ENCODE measurements around the gene TRIM44.
"Not testable (repeated sequence)": the region's sequence is repeated elsewhere in the genome, so short reads cannot be mapped to it uniquely, and the experiment has no call there.

Gene TRIM44

GRCh38 chr11:35825386-35825785 lies 162.8 kb downstream of the TRIM44 start:
- DNase-seq, result no peak

GRCh38 chr11:35826006-35826405 lies 163.4 kb downstream of the TRIM44 start:
- no peak for DNase-seq

- DNase-seq, result no peak
Observed at GRCh38 chr11:35826949-35827348, 164.4 kb downstream of the TRIM44 start.

GRCh38 chr11:35836205-35836604 lies 173.6 kb downstream of the TRIM44 start:
- DNase-seq, result no peak

GRCh38 chr11:35838071-35838470 lies 175.5 kb downstream of the TRIM44 start:
- DNase-seq, result no peak

- DNase-seq, result not testable (repeated sequence)
Observed at GRCh38 chr11:35838697-35839367, 176.3 kb downstream of the TRIM44 start.

GRCh38 chr11:35839368-35840161 lies 177.0 kb downstream of the TRIM44 start:
- no peak for DNase-seq

GRCh38 chr11:35841733-35842132 lies 179.2 kb downstream of the TRIM44 start:
- no peak for DNase-seq

- DNase-seq, result no peak
Observed at GRCh38 chr11:35842958-35843357, 180.4 kb downstream of the TRIM44 start.

- no peak for DNase-seq
Observed at GRCh38 chr11:35844579-35844978, 182.0 kb downstream of the TRIM44 start.

- DNase-seq, result peak in 1 of 5 experiments; percentile 8
Observed at GRCh38 chr11:35845860-35846259, 183.3 kb downstream of the TRIM44 start.

GRCh38 chr11:35846874-35847273 lies 184.3 kb downstream of the TRIM44 start:
- no peak for DNase-seq

- DNase-seq, result no peak
Observed at GRCh38 chr11:35847473-35847872, 184.9 kb downstream of the TRIM44 start.

- DNase-seq, result no peak
Observed at GRCh38 chr11:35848616-35849015, 186.0 kb downstream of the TRIM44 start.

GRCh38 chr11:35850191-35850590 lies 187.6 kb downstream of the TRIM44 start:
- no peak for DNase-seq

- no peak for DNase-seq
Observed at GRCh38 chr11:35851342-35851741, 188.8 kb downstream of the TRIM44 start.

- DNase-seq, result no peak
Observed at GRCh38 chr11:35852056-35852455, 189.5 kb downstream of the TRIM44 start.

GRCh38 chr11:35853971-35854370 lies 191.4 kb downstream of the TRIM44 start:
- no peak for DNase-seq

GRCh38 chr11:35855671-35856070 lies 193.1 kb downstream of the TRIM44 start:
- no peak for DNase-seq

- no peak for DNase-seq
Observed at GRCh38 chr11:35856259-35856658, 193.7 kb downstream of the TRIM44 start.

GRCh38 chr11:35856756-35857155 lies 194.2 kb downstream of the TRIM44 start:
- DNase-seq, result no peak

GRCh38 chr11:35857922-35858321 lies 195.3 kb downstream of the TRIM44 start:
- DNase-seq, result no peak

GRCh38 chr11:35859301-35859700 lies 196.7 kb downstream of the TRIM44 start:
- DNase-seq, result no peak

- not testable (repeated sequence) for DNase-seq
Observed at GRCh38 chr11:35860194-35860593, 197.6 kb downstream of the TRIM44 start.
